ENCODE data around the gene ZNF750.

GRCh38 chr17:82868715-82869131, 28.9 kb upstream of the ZNF750 start:
- TF ChIP-seq REST (IDR thresholded peaks at IDR 0.05) (no peak), YY1 (IDR thresholded peaks at IDR 0.05) (no peak), RXRA (IDR thresholded peaks at IDR 0.05) (no peak), CTCF (IDR thresholded peaks at IDR 0.05; ENCODE audit: low read depth, low read length, missing input control) (no peak), MAX (IDR thresholded peaks at IDR 0.05) (no peak), ZBTB33 (IDR thresholded peaks at IDR 0.05) (no peak), EGR1 (IDR thresholded peaks at IDR 0.05; ENCODE audit: low read depth in 2 of 2) (no peak), FOXA1 (IDR thresholded peaks at IDR 0.05) (no peak), ATF3 (IDR thresholded peaks at IDR 0.05) (no peak), NR2F2 (IDR thresholded peaks at IDR 0.05) (no peak)
